ENCODE results near the gene GTF2IRD2. TPM values are rescaled to one million over a fixed set of nuclear protein-coding genes. Genes with fewer than 3 reads are reported as not detected.
A peak's percentile ranks its signal among the peaks of the same experiment; 100 is the strongest.
"Not testable (repeated sequence)": the region's sequence is repeated elsewhere in the genome, so short reads cannot be mapped to it uniquely, and the experiment has no call there.

The GTF2IRD2 gene
- polyA plus RNA-seq (ENCODE audit: insufficient read length): 44.1 TPM
- long read RNA-seq, donor 1, partial matches to known transcripts: 19 of 19 reads
- long read RNA-seq, donor 1, other reads (novel, unspliced or antisense): 0 of 19 reads
- long read RNA-seq, donor 2, partial matches to known transcripts: 21 of 28 reads
- long read RNA-seq, donor 2, other reads (novel, unspliced or antisense): 0 of 28 reads
- long read RNA-seq, donor 3, transcript GTF2IRD2-205 (3 exons, 578 nt): major isoform, 5 of 22 reads
- long read RNA-seq, donor 3, partial matches to known transcripts: 16 of 22 reads
- long read RNA-seq, donor 3, other reads (novel, unspliced or antisense): 0 of 22 reads
- long read RNA-seq, donor 4: 0 reads
- long read RNA-seq, donor 5, partial matches to known transcripts: 0 of 3 reads
- long read RNA-seq, donor 5, other reads (novel, unspliced or antisense): 0 of 3 reads
- long read RNA-seq, donor 6, partial matches to known transcripts: 0 of 1 reads
- long read RNA-seq, donor 6, other reads (novel, unspliced or antisense): 0 of 1 reads
- long read RNA-seq, donor 7, partial matches to known transcripts: 20 of 23 reads
- long read RNA-seq, donor 7, other reads (novel, unspliced or antisense): 0 of 23 reads
- long read RNA-seq, donor 8, partial matches to known transcripts: 8 of 12 reads
- long read RNA-seq, donor 8, other reads (novel, unspliced or antisense): 0 of 12 reads

DNA sequence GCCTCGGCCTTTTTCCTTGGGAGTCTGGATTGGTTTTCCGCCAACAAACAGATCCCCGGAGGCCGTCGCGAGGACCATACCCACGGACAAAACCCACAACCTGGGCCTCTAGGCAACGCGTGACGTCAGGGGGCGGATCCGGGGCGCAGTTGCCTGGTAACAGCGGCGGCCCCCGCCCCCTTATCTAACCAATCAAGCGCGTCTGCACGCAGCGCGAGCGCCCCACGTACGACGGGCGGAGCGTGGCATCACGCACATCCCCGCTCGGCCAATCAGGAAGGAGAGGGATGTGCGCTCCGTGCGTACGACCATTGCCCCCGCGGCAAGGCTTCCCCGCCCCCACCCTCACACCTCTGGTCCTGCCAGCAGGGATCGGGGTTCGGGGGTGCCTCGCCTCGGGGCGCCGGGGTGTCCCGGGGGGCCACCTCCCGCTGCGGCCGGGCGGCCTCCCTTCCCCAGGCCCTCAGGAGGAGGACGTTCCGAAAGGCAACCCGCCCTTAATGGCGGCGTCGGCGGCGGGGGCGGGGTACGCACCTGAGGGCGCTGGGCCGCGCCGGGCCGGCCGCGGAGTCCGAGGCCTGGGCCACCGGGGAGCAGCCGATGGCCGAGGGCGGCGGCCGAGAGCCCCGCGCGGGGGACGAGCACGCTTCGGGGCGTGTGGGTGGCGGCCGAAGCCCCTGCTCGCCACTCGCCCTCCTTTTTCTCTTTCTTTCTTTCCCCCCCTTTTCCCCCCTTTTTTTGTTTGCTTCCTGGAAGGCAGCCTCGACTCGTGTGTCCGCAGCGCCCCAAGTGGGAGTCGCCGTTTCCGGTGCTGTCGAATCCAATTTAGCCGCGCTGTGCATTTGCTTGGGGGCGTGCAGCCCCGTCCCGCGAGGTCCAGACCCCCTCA, at the start of gene GTF2IRD2:
Gene GTF2IRD2, minus strand, starts transcription at position 773 of the 889 bp plus-strand sequence. CDS start 15,227 bp downstream, outside the sequence.
- not testable (repeated sequence) for DNase-seq

DNA sequence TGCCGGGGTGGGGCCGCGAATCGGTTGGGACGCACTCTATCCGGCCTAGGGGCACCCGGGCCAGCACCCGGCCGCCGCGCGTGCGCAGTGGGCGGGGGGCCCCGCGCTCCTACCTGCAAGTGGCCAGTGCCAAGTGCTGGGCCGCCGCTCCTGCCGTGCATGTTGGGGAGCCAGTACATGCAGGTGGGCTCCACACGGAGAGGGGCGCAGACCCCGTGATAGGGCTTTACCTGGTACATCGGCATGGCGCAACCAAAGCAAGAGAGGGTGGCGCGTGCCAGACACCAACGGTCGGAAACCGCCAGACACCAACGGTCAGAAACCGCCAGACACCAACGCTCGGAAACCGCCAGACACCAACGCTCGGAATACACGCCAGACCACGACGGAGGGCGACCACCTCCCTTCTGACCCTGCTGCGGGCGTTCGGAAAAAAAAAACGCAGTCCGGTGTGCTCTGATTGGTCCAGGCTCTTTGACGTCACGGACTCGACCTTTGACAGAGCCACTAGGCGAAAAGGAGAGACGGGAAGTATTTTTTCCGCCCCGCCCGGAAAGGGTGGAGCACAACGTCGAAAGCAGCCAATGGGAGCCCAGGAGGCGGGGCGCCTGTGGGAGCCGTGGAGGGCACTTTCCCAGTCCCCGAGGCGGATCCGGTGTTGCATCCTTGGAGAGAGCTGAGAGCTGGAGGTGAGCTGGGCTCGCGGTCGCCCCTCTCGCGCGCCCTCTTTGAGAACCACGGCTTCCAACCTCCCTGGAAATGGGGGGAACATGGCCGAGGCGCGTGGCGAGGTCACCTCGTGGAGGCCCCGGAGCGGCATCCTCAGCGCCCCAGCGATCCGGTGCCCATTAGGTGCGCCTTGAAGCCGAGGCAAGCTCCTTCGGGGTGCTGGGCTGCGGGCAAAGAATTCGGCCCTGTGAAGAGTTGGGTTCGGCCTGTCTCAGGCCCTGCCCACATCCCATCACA, 39.0 kb upstream of the GTF2IRD2 start:
- peak; percentile 64 for DNase-seq

DNA sequence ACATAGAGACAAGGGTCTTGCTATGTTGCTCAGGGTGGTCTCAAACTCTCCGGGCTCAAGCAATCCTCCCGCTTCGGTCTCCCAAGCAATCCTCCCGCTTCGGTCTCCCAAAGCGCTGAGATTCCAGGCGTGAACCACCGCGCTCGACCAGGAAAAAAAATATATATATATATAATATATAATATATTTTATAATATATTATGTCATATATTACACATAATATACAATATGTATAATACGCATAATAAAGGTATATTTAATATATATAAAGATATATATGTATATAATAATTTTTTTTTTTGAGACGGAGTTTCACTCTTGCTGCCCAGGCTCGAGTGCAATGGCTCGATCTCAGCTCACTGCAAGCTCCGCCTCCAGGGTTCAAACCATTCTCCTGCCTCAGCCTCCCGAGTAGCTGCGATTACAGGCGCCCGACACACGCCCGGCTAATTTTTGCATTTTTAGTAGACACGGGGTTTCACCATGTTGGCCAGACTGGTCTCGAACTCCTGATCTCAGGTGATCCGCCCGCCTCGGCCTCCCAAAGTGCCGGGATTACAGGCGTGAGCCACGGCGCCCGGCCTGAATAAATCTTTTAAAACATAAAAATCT, 38.2 kb upstream of the GTF2IRD2 start:
- not testable (repeated sequence) for DNase-seq

DNA sequence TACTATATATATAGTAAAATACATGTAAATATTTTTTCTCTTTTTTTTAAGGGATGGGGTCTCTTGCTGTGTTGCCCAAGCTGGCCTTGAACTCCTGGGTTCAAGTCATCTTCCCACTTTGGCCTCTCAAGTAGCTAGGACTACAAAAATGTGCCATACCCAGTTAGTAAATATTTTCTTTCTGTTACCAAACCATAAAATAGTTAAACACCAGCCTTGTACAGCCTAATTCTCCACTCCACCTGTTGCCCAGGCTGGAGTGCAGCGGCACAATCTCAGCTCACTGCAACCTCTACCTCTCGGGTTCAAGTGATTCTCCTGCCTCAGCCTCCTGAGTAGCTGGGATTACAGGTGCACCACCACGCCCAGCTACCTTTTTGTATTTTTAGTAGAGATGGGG, 33.9 kb upstream of the GTF2IRD2 start:
- DNase-seq: not testable (repeated sequence)

DNA sequence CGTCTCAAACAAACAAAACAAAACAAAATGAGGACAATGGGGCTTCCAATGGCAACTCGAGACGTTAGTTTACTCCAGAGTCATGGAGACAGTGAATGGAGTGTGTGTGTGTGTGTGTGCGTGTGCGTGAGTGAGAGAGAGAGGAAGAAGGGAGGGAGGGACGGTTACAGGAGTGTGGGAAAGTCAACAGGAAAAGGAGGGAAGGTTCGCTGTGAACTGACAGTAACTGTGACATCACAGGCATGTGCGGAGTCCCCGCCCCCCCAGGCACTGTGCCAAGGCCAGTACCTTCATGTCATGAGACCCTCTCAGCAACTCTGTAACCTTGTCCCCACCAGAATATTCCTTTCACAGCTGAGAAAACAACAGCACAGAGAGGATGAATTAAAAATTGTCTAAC, 30.7 kb upstream of the GTF2IRD2 start:
- not testable (repeated sequence) for DNase-seq

DNA sequence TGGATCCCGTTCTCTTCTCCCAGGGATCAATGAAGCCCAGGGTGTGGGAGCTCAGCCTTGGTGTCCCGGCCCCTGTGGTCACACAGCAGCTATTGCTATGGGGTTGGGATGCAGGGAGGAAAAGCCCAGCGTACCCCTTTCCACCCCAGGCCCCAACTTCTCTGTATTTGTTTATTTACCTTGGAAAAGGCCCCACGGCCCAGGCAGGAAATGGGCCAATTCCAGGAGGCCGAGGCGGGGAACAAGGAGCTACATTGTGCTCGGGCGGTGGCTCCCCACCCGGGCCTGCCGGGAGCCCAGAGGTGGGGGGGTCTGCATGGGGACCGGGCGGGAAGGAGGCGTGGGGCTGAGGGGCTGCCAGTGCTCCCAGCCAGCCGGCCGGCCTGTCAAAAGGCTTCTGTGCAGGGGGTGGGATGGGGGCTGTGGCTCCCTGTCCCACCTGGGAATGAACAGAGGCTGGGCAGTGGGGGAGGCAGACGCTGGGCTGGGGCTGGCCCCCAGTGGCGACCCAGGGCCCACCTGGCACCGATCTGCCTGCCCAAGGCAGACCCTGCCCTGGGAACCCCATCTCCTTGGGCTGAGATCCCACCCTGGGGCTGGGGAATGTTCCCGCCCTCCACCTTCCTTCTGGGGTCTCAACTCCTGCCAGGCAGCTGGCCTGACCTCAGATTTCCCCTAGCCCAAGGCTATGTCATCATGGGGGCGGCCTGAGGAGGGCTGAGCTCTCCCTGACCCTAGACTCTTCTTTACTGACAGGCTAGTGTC, 23.5 kb upstream of the GTF2IRD2 start:
- not testable (repeated sequence) for DNase-seq

DNA sequence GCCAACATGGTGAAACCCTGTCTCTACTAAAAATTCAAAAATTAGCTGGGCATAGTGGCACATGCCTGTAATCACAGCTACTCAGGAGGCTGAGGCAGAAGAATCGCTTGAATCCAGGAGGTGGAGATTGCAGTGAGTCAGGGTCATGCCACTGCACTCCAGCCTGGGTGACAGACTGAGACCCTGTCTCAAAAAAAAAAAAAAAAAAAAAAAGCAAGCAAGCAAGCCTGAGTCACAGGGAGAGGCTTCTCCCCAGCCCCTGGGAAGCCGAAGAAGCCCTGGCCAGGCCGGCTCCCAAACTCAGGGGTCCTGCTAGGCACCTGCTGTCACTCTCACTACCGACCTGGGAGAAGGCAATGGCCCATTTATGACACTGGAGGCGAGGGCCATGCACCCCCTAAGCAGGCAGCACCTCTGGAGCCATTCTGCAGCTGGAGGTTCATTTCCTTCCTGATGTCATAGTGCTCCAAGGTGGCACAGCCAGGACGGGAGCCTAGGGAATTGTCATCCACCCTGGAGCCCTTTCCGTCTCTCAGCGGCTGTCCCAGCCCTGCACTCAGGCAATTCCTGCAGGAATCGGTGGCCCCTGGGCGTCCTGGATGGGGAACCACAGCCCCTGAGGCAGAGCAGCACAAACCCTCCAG, 22.8 kb upstream of the GTF2IRD2 start:
- not testable (repeated sequence) for DNase-seq

DNA sequence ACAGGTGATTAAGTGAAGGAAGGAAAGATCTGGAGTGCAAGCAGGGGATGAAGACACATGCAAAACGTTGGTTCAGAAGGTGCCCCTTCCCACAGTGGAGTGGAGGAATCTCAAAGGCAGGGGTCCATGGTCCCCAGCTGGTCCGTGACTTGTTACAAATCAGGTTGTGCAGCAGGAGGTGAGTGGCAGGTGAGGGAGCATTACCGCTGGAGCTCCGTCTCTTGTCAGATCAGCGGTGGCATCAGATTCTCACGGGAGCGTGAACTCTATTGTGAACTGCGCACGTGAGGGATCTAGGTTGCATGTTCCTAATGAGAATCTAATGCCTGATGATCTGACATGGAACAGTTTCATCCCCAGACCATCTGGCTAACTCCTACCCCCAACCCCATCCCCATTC, 21.1 kb upstream of the GTF2IRD2 start:
- not testable (repeated sequence) for DNase-seq

DNA sequence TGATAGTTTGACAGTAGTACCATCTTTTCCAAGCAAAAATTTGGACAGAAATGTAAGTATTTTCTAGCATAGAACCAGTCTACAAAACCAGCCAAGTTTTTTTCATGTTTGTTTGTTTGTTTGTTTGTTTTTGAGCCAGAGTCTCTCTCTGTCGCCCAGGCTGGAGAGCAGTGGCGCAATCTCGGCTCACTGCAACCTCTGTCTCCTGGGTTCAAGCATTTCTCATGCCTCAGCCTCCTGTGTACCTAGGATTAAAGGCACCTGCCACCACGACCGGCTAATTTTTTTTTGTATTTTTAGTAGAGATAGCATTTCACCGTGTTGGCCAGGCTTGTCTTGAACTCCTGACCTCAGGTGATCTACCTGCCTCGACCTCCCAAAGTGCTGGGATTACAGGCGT, 14.4 kb upstream of the GTF2IRD2 start:
- DNase-seq: not testable (repeated sequence)

DNA sequence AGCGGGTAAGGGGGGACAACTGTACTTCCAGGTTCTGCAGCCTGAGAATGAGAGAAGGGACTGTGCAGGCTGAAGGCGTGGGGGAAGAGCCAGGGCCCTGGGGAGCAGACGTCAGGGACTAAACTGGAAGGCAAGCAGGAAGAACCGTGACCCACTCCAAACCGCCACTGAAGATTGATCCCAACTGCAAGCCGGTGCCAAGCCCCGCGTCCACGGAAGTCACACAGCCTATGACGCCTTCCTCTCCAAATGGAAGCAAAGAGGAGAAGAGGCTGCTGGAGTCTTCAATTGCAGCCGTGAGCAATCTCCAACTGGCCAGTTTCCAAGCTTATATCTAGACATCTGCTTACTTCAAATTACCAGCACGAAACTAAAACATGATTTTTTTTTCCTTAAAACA, 1.6 kb downstream of the GTF2IRD2 start:
- not testable (repeated sequence) for DNase-seq

DNA sequence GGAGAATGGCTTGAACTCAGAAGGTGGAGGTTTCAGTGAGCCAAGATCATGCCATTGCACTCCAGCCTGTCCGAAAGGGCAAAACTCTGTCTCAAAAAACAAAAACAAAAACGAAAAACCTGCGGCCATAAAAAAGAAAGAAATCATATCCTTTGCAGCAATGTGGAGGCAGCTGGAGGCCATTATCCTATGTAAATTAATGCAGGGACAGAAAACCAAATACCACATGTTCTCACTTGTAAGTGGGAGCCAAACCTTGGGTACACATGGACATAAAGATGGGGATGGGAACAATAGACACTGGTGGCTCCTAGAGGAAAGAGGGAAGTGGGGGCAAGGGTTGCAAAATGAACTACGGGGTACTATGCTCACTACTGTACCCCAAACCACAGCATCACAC, 21.0 kb downstream of the GTF2IRD2 start:
- DNase-seq: not testable (repeated sequence)

DNA sequence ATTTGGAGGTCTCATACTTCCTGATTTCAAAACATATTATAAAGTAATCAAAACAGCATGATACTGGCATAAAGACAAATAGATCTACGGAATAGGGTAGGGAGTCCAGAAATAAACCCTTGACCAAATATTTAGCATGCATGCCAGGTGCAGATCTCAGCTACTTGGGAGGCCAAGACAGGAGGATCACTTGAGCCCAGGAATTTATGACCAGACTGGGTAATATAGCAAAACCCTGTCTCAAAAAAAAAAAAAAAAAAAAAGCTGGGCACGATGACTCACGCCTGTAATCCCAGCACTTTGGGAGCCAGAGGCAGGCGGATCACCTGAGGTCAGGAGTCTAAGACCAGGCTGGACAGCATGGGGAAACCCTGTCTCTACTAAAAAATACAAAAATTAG, 21.4 kb downstream of the GTF2IRD2 start:
- DNase-seq: not testable (repeated sequence)

DNA sequence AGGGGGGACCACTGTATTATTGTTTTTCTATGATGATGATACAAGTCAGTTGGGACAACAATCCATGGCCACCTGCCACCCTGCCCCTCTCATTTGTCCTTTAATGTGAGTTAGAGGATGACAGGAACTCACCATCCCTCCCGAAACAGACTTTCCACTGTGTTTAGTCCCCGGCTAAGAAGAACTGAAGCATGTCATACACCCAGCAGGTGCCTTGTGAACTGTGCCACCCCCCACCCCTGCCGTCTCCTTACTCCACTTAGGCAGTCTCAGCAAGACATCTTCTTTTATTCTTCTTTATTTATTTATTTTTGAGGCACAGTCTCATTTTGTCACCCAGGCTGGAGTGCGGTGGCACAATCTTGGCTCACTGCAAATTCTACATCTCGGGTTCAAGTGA, 30.1 kb downstream of the GTF2IRD2 start:
- not testable (repeated sequence) for DNase-seq

DNA sequence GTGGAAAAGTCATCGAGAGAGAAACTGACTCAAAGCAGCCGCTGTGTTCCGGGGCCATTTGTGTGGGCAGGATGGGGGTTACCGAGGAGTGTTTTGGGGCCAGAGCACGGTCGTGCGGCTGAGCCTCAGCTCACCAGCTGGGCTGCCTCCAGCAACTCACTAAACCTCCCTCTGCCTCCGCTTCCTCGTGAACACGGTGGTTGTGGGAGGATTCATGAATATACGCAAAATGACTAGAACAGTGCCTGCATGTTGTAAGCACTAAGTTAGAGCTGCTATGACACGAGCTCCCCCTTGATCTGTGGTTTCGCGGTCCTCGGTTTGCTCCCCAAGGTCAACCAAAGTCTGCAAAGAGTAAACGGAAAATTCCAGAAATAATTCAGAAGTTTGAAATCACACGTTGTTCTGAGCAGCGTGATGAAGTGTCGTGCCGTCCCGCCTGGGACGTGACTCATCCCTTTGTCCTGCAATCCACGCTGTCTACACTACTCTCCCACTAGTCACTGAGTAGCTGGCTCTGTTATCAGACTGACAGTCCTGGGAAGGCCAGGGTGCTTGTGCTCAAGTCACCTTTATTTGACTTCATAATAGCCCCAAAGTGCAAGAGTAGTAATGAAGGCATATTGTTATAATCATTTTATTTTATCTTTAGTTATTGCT, 31.1 kb downstream of the GTF2IRD2 start:
- DNase-seq: not testable (repeated sequence)

DNA sequence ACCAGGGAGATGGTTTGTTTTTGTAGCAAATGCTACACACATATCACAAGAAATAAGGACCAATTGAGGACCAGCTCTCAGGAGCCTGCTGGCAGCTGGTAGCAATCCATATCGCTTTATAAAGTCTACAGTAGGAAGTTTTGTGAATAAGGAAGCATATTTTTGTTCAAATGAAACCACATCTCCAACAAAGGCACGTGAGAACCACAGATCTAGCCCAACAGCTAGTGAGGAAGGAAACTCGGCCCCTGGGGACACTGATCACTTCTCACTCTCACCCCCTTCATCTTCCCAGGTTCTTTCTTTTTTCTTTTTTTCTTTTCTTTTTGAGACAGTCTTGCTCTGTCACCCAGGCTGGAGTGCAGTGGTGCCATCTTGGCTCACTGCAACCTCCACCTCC, 35.5 kb downstream of the GTF2IRD2 start:
- not testable (repeated sequence) for DNase-seq

DNA sequence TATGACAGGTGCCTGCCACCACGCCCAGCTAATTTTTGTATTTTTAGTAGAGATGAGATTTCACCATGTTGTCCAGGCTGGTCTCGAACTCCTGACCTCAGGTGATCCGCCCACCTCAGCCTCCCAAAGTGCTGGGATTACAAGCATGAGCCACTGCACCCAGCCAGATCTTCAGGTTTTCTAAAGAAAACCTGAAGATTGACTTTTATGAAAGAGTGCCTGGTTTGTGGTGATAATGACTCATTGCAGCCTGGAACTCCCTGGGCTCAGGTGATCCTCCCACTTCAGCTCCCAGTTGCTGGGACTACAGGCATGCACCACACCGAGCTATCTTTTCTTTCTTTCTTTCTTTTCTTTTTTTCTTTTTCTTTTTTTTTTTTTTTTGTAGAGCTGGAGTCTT, 52.8 kb downstream of the GTF2IRD2 start:
- DNase-seq: not testable (repeated sequence)

DNA sequence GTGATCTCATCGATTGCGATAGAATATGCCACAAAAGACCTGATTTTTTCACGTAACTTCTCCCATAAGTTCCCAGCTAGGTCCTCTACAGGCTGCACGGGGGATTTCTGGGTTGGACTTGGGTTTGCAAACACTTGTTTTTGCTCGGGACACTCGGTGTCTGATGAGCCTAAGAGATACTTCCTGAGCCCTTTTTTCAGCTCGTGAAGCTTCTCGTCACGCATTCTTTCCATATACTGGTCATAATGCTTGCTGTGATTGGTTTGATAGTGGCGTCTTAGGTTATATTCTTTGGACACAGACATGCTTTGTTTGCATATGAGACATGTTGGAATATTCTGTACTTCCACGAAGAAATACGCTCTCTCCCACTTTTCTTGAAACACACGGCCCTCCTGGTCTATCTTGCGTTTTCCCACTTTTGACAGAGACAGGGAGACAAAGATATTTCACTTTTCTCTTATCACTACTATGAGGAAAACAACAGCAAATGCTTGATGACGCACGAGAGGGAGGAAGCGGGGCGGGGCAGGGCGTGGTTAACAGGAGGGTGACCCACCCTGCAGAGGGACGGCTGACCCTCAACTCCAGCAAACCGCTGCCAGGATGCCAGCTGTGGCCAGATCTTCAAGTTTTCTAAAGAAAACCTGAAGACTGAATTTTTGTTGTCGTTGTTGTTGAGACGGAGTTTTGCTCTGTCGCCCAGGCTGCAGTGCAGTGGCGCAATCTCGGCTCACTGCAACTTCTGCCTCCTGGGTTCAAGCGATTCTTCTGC, 53.4 kb downstream of the GTF2IRD2 start:
- not testable (repeated sequence) for DNase-seq

Data from left kidney (tissue), 8 donors.